SK-N-SH (cell line): ENCODE results near the gene ZAR1.

Experiments used
- CHD2 ChIP-seq: fragments of 150-350 bp; IDR thresholded peaks from 2 replicates; pipeline ENCODE4 v1.6.1; 2018; ENCODE audit warnings: low read length; ENCODE audit not compliant: partially characterized antibody
- EP300 ChIP-seq, 2 experiments: IDR thresholded peaks; 2 replicates each; pipeline versions ENCODE4 v1.4.0 to v1.6.1; 2012; ENCODE audit warnings: borderline replicate concordance in 1 of 2, low read depth in 1 of 2, low read length in 1 of 2
- EZH2phosphoT487 ChIP-seq: fragments of 200-600 bp; sonication (generic); IDR thresholded peaks from 2 replicates; pipeline ENCODE4 v1.6.1; 2017; ENCODE audit warnings: low read depth, mixed run types, mild to moderate bottlenecking, antibody characterized with exemption, moderate library complexity, borderline replicate concordance
- FOXJ3 ChIP-seq: sonication (generic); formaldehyde crosslinking; IDR thresholded peaks from 2 replicates; pipeline ENCODE4 v1.5.1; 2020; ENCODE audit warnings: mild to moderate bottlenecking, missing genetic modification reagents
- JUND ChIP-seq: IDR thresholded peaks from 2 replicates; pipeline ENCODE4 v1.4.0; 2012
- NRF1 ChIP-seq: IDR thresholded peaks from 2 replicates; pipeline ENCODE4 v1.6.1; 2012; ENCODE audit warnings: low read depth, mild to moderate bottlenecking, low read length
- RAD21 ChIP-seq: IDR thresholded peaks from 2 replicates; pipeline ENCODE4 v1.6.1; 2012; ENCODE audit warnings: mild to moderate bottlenecking, low read length
- SMC3 ChIP-seq: IDR thresholded peaks from 2 replicates; pipeline ENCODE4 v1.6.1; 2012; ENCODE audit warnings: low read depth, low read length, improper control_type of control experiment
- TF ChIP-seq, protein P1 (sequence below): IDR thresholded peaks from 2 replicates; pipeline ENCODE4 v1.6.1; 2012; ENCODE audit warnings: mild to moderate bottlenecking, low read depth, low read length, moderate library complexity
- TF ChIP-seq, protein P2 (sequence below): fragments of 200-600 bp; sonication (generic); IDR thresholded peaks from 2 replicates; pipeline ENCODE4 v1.6.1; 2017; ENCODE audit warnings: antibody characterized with exemption, mild to moderate bottlenecking, moderate library complexity

DNA sequence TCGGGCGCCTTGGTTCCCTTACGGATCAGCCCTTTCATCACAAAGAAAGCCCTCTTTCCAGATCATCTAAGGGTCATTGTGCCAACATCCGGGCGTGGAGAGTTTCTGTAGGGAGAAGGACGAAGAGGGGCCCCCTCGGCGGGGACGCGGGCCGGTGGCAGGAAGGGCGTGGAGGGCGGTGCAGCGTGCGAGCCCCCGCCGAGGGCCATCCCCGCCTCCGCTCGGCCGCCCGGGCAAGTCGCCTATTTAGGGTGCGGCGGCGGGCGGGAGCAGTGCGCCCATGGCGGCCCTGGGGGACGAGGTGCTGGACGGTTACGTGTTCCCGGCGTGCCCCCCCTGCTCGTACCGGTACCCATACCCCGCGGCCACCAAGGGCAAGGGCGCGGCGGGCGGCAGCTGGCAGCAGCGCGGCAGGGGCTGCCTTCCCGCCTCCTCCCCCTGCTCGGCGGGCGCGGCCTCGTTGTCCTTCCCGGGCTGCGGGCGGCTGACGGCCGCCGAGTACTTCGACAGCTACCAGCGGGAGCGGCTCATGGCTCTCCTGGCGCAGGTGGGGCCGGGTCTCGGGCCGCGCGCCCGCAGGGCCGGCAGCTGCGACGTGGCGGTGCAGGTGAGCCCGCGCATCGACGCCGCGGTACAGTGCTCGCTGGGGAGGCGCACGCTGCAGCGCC is at the start of gene ZAR1:
- TF ChIP-seq, protein P1, sequence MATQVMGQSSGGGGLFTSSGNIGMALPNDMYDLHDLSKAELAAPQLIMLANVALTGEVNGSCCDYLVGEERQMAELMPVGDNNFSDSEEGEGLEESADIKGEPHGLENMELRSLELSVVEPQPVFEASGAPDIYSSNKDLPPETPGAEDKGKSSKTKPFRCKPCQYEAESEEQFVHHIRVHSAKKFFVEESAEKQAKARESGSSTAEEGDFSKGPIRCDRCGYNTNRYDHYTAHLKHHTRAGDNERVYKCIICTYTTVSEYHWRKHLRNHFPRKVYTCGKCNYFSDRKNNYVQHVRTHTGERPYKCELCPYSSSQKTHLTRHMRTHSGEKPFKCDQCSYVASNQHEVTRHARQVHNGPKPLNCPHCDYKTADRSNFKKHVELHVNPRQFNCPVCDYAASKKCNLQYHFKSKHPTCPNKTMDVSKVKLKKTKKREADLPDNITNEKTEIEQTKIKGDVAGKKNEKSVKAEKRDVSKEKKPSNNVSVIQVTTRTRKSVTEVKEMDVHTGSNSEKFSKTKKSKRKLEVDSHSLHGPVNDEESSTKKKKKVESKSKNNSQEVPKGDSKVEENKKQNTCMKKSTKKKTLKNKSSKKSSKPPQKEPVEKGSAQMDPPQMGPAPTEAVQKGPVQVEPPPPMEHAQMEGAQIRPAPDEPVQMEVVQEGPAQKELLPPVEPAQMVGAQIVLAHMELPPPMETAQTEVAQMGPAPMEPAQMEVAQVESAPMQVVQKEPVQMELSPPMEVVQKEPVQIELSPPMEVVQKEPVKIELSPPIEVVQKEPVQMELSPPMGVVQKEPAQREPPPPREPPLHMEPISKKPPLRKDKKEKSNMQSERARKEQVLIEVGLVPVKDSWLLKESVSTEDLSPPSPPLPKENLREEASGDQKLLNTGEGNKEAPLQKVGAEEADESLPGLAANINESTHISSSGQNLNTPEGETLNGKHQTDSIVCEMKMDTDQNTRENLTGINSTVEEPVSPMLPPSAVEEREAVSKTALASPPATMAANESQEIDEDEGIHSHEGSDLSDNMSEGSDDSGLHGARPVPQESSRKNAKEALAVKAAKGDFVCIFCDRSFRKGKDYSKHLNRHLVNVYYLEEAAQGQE, result no peak
- TF ChIP-seq FOXJ3 (CRISPR knock-in tag) (no peak), SMC3 (no peak), EZH2phosphoT487 (no peak), EP300 (IDR thresholded peaks at IDR 0.05; ENCODE audit: borderline replicate concordance in 1 of 2, low read depth in 1 of 2, low read length in 1 of 2) (no peak), JUND (no peak), CHD2 (no peak), NRF1 (no peak), RAD21 (no peak)
- TF ChIP-seq, protein P2, sequence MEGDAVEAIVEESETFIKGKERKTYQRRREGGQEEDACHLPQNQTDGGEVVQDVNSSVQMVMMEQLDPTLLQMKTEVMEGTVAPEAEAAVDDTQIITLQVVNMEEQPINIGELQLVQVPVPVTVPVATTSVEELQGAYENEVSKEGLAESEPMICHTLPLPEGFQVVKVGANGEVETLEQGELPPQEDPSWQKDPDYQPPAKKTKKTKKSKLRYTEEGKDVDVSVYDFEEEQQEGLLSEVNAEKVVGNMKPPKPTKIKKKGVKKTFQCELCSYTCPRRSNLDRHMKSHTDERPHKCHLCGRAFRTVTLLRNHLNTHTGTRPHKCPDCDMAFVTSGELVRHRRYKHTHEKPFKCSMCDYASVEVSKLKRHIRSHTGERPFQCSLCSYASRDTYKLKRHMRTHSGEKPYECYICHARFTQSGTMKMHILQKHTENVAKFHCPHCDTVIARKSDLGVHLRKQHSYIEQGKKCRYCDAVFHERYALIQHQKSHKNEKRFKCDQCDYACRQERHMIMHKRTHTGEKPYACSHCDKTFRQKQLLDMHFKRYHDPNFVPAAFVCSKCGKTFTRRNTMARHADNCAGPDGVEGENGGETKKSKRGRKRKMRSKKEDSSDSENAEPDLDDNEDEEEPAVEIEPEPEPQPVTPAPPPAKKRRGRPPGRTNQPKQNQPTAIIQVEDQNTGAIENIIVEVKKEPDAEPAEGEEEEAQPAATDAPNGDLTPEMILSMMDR, result no peak
